GM18951 (cell line): Measurements from ENCODE around the gene TSEN54.

Experiments
- POLR2A ChIP-seq: IDR thresholded peaks from 4 replicates; pipeline ENCODE4 v1.6.1; 2011; ENCODE audit warnings: mild to moderate bottlenecking; ENCODE audit not compliant: insufficient read length, insufficient read depth; ENCODE audit errors: extremely low read depth
- in situ Hi-C: fragments of 300-500 bp; cut with MboI; formaldehyde crosslinking; loops from one replicate; pipeline ENCODE4 v1.12.0; 2022; ENCODE audit warnings: low sequenced_read_pairs, mixed read lengths, inconsistent platforms; ENCODE audit not compliant: unreplicated experiment

Gene TSEN54

GRCh38 chr17:75492555-75493168 lies 23.7 kb upstream of the TSEN54 start:
- in situ Hi-C loops, result no loop called here
- TF ChIP-seq POLR2A, result no peak

- in situ Hi-C loops, result no loop called here
- no peak for TF ChIP-seq POLR2A
These were observed 22.7 kb upstream of the TSEN54 start for GRCh38 chr17:75493476-75494129.

- no peak for TF ChIP-seq POLR2A
These were observed 21.9 kb upstream of the TSEN54 start for GRCh38 chr17:75494326-75494877.

GRCh38 chr17:75496005-75496404 lies 20.3 kb upstream of the TSEN54 start:
- in situ Hi-C loops, result no loop called here
- TF ChIP-seq POLR2A, result no peak

More at GRCh38 chr17:75494326-75494877, 21.9 kb upstream of the TSEN54 start:
- in situ Hi-C loops, result no loop called here

DNA sequence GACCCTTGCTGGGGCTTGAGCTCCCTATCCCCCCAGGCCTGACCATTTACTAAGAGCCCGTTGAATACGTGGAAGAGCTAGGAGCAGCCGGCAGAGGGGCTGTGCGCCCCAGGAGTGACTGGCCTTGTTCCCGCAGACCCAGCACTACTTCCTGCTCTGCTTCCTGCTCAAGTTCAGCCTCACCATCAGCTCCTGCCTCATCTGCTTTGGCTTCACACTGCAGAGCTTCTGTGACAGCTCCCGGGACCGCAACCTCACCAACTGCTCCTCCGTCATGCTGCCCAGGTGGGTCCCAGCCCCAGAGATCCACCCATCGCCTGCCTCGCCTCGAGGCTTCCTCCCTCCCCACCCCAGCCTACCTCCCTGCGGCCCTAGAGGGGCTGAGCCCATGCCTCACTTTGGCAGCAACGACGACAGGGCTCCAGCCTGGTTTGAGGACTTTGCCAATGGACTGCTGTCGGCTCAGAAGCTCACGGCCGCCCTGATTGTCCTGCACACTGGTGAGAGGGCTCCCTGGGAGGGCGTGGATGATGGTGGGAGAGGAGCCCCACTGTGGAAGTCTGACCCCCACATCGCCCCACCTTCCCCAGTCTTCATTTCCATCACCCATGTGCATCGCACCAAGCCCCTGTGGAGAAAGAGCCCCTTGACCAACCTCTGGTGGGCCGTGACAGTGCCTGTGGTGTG lies 18.1 kb upstream of the TSEN54 start:
- in situ Hi-C loops, result no loop called here
- TF ChIP-seq POLR2A, result no peak

DNA sequence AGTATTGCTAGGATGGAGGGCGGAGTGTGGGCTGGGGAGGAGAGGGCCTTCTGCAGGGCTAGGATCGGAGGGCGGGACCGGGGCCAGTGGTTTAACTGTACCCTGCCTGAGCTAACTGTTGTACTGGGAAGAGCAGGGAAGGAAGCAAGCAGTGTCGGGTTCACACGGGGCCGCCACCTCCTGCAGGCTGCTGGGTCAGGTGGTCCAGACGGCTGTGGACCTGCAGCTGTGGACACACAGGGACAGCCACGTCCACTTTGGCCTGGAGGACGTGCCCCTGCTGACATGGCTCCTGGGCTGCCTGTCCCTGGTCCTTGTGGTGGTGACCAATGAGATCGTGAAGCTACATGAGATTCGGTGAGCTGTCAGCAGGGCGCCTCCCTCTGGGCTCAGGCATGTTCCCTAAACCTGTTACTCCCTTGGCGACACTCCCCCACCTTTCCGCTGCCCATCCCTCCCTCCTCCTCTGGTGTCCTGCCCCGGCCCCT lies 17.6 kb upstream of the TSEN54 start:
- in situ Hi-C loops, result no loop called here
- TF ChIP-seq POLR2A, result no peak

DNA sequence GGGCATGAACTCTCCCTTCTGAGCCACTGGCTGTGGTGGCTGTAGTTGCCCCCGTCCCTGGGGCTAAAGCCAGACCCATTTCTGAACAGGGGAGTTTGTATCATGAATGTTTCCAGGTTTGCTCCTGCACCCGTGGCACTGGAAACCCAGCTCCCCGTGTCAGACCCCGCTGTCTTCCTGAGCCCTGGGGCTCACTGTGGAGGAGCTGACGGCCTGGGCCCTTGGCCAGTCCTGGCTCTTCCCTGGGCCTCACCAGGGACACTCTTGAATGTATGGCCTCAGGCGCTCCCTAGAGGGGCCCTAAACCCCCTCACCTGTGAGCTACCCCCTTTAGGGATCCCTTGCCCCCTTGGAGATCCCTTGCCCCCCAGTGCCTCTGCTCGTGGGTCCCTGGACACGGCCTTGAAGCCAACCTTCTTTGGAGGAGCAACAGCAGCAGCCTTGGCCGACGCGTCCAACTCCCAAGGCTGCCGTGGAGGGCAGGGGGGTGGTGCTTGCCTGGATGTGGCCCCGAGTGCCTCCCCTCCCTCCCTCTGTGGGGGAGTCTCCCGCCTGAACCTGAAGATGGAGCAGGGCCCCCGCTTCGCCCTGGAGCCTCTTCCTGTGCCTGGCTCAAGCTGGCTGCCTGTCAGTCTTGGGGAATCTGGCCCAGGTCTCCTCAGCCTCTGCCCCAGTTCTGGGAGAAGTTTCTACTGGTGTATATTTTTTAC lies 16.9 kb upstream of the TSEN54 start:
- no peak for TF ChIP-seq POLR2A

GRCh38 chr17:75500419-75501216 lies 15.7 kb upstream of the TSEN54 start:
- in situ Hi-C loops, result no loop called here
- no peak for TF ChIP-seq POLR2A

More for the DNA sequence above, 16.9 kb upstream of the TSEN54 start:
- in situ Hi-C loops, result no loop called here

GRCh38 chr17:75501378-75502071 lies 14.8 kb upstream of the TSEN54 start:
- no peak for TF ChIP-seq POLR2A
- in situ Hi-C loops, result no loop called here

DNA sequence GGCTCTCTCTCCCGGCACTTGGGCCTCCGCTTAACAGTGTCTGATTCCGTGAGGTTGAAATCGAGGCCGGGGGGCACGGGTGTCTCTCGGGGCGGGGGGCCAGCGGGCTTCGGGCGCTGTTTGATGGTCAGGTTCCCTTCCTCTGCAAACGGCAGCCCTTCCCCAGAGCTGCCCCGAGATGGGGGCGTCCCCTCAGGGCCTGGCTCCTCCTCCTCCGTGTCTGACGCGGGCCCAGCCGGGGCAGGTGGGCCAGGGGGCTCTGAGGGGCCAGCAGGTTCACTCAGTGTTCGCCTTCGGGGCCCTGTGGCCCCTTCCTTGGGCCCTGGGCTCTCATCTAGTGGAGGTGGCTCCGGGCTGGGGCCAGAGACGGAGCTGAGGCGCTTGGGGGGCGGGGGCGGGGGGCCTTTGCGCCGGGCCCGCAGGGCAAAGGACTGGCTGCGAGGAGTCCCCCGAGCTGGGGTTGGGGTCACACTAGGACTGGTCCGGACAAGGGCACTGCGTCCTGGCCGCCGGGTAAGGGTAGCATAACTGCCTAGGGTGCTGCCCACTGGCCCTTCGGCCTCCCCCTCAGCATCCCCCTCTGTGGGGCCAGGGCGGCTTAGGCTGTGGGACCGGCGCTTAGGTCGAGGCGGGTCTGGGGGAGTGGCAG lies 14.1 kb upstream of the TSEN54 start:
- in situ Hi-C loops, result no loop called here
- TF ChIP-seq POLR2A, result no peak

DNA sequence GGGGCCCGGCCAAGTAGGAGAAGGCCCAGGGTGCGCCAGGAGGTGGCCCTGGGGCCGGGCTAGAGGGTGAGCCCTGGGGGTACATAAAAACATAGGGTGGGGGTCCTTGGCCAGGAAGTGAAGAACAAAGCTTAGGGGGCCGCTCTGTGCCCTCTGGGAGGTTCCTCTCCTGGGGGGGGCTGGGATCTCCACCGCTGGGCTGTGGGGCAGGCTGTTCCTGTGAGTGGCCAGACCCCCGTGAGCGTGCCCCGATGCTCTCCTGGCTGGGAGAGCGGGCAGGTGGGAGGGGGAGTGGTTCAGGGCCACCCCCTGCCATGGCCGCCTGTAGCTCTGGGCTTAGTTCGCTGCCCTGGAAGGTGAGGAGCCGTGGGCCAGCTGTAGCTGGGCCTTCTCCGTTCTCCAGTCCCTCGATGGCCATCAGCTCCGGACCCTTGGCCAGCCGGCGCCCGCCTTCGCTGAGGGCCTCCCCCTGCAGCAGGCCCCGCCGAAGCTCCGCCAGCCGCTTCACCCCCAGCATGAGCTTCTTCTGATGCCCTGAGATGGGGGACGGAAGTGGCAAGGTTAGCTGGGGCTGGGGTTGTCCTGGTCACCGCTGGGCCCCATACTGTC lies 13.5 kb upstream of the TSEN54 start:
- in situ Hi-C loops, result no loop called here
- no peak for TF ChIP-seq POLR2A

- in situ Hi-C loops, result no loop called here
- TF ChIP-seq POLR2A, result no peak
These were observed 12.9 kb upstream of the TSEN54 start for GRCh38 chr17:75503337-75503950.
